Panc1 (cell line): ENCODE results near the gene PTGIR. TPM values are rescaled to one million over a fixed set of nuclear protein-coding genes. Genes with fewer than 3 reads are reported as not detected.

ENCODE experiments used
- ATAC-seq: fragments of 200-7000 bp; cut with Tn5 transposase; 2 replicates; pipeline ENCODE4 v1.9.1; 2020; ENCODE audit warnings: mild to moderate bottlenecking, moderate library complexity
- BruUV-seq: library from RNA; stranded (reverse); fragments of 400-500 nt; replicated peaks from 2 replicates; lab custom pipeline; 2021; lab: Mats Ljungman, UMichigan
- CTCF ChIA-PET: fragments of 300-600 bp; sonication (Branson Sonifier 250); formaldehyde crosslinking; loops from one replicate; lab custom pipeline; 2022; ENCODE audit warnings: antibody characterized with exemption; lab: Charles Lee
- POLR2A ChIA-PET: fragments of 300-600 bp; sonication (Branson Sonifier 250); formaldehyde crosslinking; loops from one replicate; lab custom pipeline; 2022; ENCODE audit warnings: antibody characterized with exemption; lab: Charles Lee
- DNase-seq: peaks from one replicate; pipeline ENCODE4 v3.0.0-alpha.2; 2010; ENCODE audit warnings: low read depth, low spot score
- H3K27ac ChIP-seq: 2 replicates; pipeline ENCODE4 v1.5.1; 2011; ENCODE audit warnings: mild to moderate bottlenecking, low read length, inconsistent platforms
- H3K27me3 ChIP-seq: fragments of 200-500 bp; sonication (Bioruptor generic); 2 replicates; pipeline ENCODE4 v1.6.0; 2014; ENCODE audit warnings: low read length, inconsistent platforms; ENCODE audit not compliant: control insufficient read depth, insufficient read depth
- H3K36me3 ChIP-seq: fragments of 200-500 bp; sonication (Bioruptor generic); 2 replicates; pipeline ENCODE4 v1.5.1; 2014; ENCODE audit warnings: inconsistent platforms, mild to moderate bottlenecking, low read length, moderate library complexity; ENCODE audit not compliant: control insufficient read depth, insufficient read depth
- H3K4me1 ChIP-seq: 2 replicates; pipeline ENCODE4 v1.5.1; 2011; ENCODE audit warnings: inconsistent platforms, mild to moderate bottlenecking, low read length, moderate library complexity; ENCODE audit not compliant: control insufficient read depth, insufficient read depth
- H3K4me3 ChIP-seq, 2 experiments: 2 replicates each; pipeline ENCODE4 v1.5.1; 2011 to 2012; ENCODE audit warnings: low read depth in 2 of 2, low read length in 2 of 2, mild to moderate bottlenecking in 2 of 2, inconsistent platforms in 1 of 2, moderate library complexity in 1 of 2
- H3K9me3 ChIP-seq: fragments of 200-500 bp; sonication (Bioruptor generic); 2 replicates; pipeline ENCODE4 v1.5.1; 2014; ENCODE audit warnings: low read depth, mild to moderate bottlenecking, inconsistent platforms, low read length, moderate library complexity; ENCODE audit not compliant: control insufficient read depth, insufficient read depth
- POLR2AphosphoS5 ChIP-seq: IDR thresholded peaks from 2 replicates; pipeline ENCODE4 v1.6.1; 2012; ENCODE audit warnings: mild to moderate bottlenecking, low read depth, low read length, moderate library complexity
- SIN3A ChIP-seq: IDR thresholded peaks from 2 replicates; pipeline ENCODE4 v1.6.1; 2012; ENCODE audit warnings: low read depth, mild to moderate bottlenecking, low read length, moderate library complexity, borderline replicate concordance; ENCODE audit not compliant: insufficient read depth
- TCF7L2 ChIP-seq: IDR thresholded peaks from 2 replicates; pipeline ENCODE4 v1.6.1; 2011; ENCODE audit warnings: mild to moderate bottlenecking, low read depth, low read length, inconsistent platforms
- in situ Hi-C: cut with HindIII; loops from 2 replicates; pipeline ENCODE4 v1.10.0; 2016; ENCODE audit warnings: low sequenced_read_pairs, low pct_unique_long_range_greater_than_20kb
- intact Hi-C: fragments of 100-400 bp; cut with micrococcal nuclease; formaldehyde crosslinking; loops from one replicate; pipeline ENCODE4 v1.10.0; 2022; ENCODE audit not compliant: unreplicated experiment
- total RNA-seq: library from RNA; stranded (reverse); gene quantifications from one replicate; pipeline ENCODE4 v1.2.1, GENCODE V29; 2021; ENCODE audit not compliant: unreplicated experiment
- TF ChIP-seq, protein P1 (sequence below), 2 experiments: IDR thresholded peaks; 2 replicates each; pipeline ENCODE4 v1.6.1; 2011 to 2012; ENCODE audit warnings: low read depth in 2 of 2, control low read depth in 1 of 2, low read length in 1 of 2, mild to moderate bottlenecking in 1 of 2, moderate library complexity in 1 of 2; ENCODE audit not compliant: insufficient read depth in 1 of 2
- TF ChIP-seq, protein P2 (sequence below): fragments of 450-650 bp; IDR thresholded peaks from 2 replicates; pipeline ENCODE4 v1.5.1; 2017; ENCODE audit warnings: mild to moderate bottlenecking

Gene PTGIR
- total RNA-seq, 1 experiment from 2014 or later: 0.08 TPM

DNA sequence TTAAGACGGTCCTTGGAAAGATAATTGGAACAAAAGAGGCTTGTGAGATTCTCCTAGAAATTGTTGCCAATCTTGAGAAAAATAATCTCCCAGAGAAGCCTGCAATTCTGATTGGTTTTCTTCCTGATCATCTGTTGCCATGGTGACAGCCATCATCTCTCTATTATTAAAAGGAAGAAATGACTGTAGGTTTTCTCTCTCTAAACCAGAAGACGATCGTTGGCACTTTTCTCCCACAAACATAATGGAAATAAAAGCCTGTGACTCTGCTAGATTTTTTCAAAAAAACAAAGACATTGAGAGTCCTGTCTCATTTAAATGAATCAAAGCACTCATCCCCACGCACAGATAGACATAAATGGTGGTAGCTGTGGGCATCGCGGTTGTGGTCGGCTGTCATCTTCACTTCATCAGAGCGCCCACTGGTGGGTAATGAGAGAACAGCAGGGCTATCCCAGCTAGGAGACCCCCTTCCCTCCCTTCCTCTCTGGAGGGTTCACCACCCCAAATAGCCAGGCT, 45.5 kb downstream of the PTGIR start:
- POLR2A ChIA-PET: no interaction called here
- TF ChIP-seq TCF7L2 (no peak), POLR2AphosphoS5 (no peak), SIN3A (no peak)
- TF ChIP-seq, protein P1, sequence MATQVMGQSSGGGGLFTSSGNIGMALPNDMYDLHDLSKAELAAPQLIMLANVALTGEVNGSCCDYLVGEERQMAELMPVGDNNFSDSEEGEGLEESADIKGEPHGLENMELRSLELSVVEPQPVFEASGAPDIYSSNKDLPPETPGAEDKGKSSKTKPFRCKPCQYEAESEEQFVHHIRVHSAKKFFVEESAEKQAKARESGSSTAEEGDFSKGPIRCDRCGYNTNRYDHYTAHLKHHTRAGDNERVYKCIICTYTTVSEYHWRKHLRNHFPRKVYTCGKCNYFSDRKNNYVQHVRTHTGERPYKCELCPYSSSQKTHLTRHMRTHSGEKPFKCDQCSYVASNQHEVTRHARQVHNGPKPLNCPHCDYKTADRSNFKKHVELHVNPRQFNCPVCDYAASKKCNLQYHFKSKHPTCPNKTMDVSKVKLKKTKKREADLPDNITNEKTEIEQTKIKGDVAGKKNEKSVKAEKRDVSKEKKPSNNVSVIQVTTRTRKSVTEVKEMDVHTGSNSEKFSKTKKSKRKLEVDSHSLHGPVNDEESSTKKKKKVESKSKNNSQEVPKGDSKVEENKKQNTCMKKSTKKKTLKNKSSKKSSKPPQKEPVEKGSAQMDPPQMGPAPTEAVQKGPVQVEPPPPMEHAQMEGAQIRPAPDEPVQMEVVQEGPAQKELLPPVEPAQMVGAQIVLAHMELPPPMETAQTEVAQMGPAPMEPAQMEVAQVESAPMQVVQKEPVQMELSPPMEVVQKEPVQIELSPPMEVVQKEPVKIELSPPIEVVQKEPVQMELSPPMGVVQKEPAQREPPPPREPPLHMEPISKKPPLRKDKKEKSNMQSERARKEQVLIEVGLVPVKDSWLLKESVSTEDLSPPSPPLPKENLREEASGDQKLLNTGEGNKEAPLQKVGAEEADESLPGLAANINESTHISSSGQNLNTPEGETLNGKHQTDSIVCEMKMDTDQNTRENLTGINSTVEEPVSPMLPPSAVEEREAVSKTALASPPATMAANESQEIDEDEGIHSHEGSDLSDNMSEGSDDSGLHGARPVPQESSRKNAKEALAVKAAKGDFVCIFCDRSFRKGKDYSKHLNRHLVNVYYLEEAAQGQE (IDR thresholded peaks at IDR 0.05; ENCODE audit: insufficient read depth in 1 of 2, low read depth in 2 of 2, low read length in 1 of 2): no peak
- TF ChIP-seq, protein P2, sequence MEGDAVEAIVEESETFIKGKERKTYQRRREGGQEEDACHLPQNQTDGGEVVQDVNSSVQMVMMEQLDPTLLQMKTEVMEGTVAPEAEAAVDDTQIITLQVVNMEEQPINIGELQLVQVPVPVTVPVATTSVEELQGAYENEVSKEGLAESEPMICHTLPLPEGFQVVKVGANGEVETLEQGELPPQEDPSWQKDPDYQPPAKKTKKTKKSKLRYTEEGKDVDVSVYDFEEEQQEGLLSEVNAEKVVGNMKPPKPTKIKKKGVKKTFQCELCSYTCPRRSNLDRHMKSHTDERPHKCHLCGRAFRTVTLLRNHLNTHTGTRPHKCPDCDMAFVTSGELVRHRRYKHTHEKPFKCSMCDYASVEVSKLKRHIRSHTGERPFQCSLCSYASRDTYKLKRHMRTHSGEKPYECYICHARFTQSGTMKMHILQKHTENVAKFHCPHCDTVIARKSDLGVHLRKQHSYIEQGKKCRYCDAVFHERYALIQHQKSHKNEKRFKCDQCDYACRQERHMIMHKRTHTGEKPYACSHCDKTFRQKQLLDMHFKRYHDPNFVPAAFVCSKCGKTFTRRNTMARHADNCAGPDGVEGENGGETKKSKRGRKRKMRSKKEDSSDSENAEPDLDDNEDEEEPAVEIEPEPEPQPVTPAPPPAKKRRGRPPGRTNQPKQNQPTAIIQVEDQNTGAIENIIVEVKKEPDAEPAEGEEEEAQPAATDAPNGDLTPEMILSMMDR: no peak
- Histone ChIP-seq H3K9me3 (no peaks in the 10 kb centered on the region), H3K27me3 (no peaks in the 10 kb centered on the region), H3K36me3 (no peaks in the 10 kb centered on the region), H3K27ac (no peak overlapping the region), H3K4me1 (no peaks in the 10 kb centered on the region), H3K4me3 (no peak overlapping the region)
- no peak for DNase-seq
- no TSS peak for BruUV-seq
- intact Hi-C loops: no loop called here
- CTCF ChIA-PET: no interaction called here
- in situ Hi-C loops: no loop called here
- no peak for ATAC-seq

DNA sequence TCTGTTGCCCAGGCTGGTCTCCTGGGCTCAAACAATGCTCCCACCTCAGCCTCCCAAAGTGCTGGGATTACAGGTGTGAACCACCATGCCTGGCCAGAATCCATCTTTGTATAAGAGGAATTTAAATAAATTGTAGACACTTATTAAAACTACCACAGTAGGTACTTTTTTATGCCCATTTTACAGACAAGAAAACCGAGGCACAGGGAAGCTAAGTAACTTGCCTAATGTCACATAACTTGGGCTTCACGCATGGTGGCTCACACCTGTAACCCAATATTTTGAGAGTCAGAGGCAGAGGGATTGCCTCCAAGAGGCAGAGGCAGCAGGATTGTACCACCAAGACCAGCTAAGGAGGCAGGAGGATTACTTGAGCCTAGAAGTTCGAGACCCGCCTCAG, 46.4 kb downstream of the PTGIR start:
- POLR2A ChIA-PET: no interaction called here
- ATAC-seq: no peak
- DNase-seq: no peak
- no TSS peak for BruUV-seq
- no peak overlapping the region for H3K27ac ChIP-seq
- no peaks in the 10 kb centered on the region for H3K9me3 ChIP-seq
- TF ChIP-seq SIN3A (no peak), POLR2AphosphoS5 (no peak), TCF7L2 (no peak)
- TF ChIP-seq, protein P1 (IDR thresholded peaks at IDR 0.05; ENCODE audit: insufficient read depth in 1 of 2, low read depth in 2 of 2, low read length in 1 of 2): no peak
- TF ChIP-seq, protein P2: no peak
- no peaks in the 10 kb centered on the region for H3K4me1 ChIP-seq
- CTCF ChIA-PET: no interaction called here
- H3K4me3 ChIP-seq: no peak overlapping the region
- H3K27me3 ChIP-seq: no peaks in the 10 kb centered on the region
- no peaks in the 10 kb centered on the region for H3K36me3 ChIP-seq
- intact Hi-C loops: no loop called here
- in situ Hi-C loops: no loop called here
